K562 (cell line): ENCODE measurements around the gene ATXN7L1. TPM values are rescaled to one million over a fixed set of nuclear protein-coding genes. Genes with fewer than 3 reads are reported as not detected.

Experiments used
- HEY1 ChIP-seq: fragments of 250-450 bp; sonication (Bioruptor Pico); IDR thresholded peaks from 2 replicates; pipeline ENCODE4 v1.5.0; 2020; ENCODE audit warnings: mild to moderate bottlenecking, moderate library complexity, borderline replicate concordance
- KDM5B ChIP-seq: fragments of 200-600 bp; sonication (generic); IDR thresholded peaks from 2 replicates; pipeline ENCODE4 v1.6.1; 2012; ENCODE audit warnings: low read depth, mild to moderate bottlenecking, moderate library complexity, low read length, control low read depth, inconsistent platforms; ENCODE audit not compliant: insufficient replicate concordance
- NFIC ChIP-seq: fragments of 450-650 bp; IDR thresholded peaks from 2 replicates; pipeline ENCODE4 v1.6.1; 2017; ENCODE audit warnings: mild to moderate bottlenecking, inconsistent platforms
- PCBP2 ChIP-seq: fragments of 200-400 bp; formaldehyde crosslinking; IDR thresholded peaks from 2 replicates; pipeline ENCODE4 v1.6.1; 2018; ENCODE audit warnings: low read length, low read depth, mild to moderate bottlenecking, moderate library complexity; ENCODE audit not compliant: poor library complexity, severe bottlenecking
- PML ChIP-seq: IDR thresholded peaks from 2 replicates; pipeline ENCODE4 v1.6.1; 2012; ENCODE audit warnings: low read length, inconsistent platforms
- RBM17 ChIP-seq: fragments of 200-400 bp; formaldehyde crosslinking; IDR thresholded peaks from 2 replicates; pipeline ENCODE4 v1.6.1; 2017; ENCODE audit warnings: low read depth, mild to moderate bottlenecking, low read length, borderline replicate concordance
- RBM22 ChIP-seq: fragments of 200-400 bp; formaldehyde crosslinking; IDR thresholded peaks from 2 replicates; pipeline ENCODE4 v1.6.1; 2018; ENCODE audit warnings: low read length, low read depth; ENCODE audit not compliant: poor library complexity, severe bottlenecking
- SP2 ChIP-seq: IDR thresholded peaks from 2 replicates; pipeline ENCODE4 v1.6.1; 2011; ENCODE audit warnings: mild to moderate bottlenecking, low read depth, low read length, moderate library complexity; ENCODE audit not compliant: poor library complexity, severe bottlenecking; ENCODE audit errors: extremely low read depth
- SUPT5H ChIP-seq: fragments of 450-650 bp; IDR thresholded peaks from 2 replicates; pipeline ENCODE4 v1.6.1; 2016
- ZNF184 ChIP-seq: sonication (generic); formaldehyde crosslinking; IDR thresholded peaks from 2 replicates; pipeline ENCODE4 v1.5.0; 2020; ENCODE audit warnings: missing genetic modification reagents
- ZNF217 ChIP-seq: sonication (generic); formaldehyde crosslinking; IDR thresholded peaks from 2 replicates; pipeline ENCODE4 v1.8.0; 2022; ENCODE audit warnings: mild to moderate bottlenecking, missing genetic modification reagents
- ZNF239 ChIP-seq: fragments of 250-450 bp; sonication (Bioruptor Pico); IDR thresholded peaks from 2 replicates; pipeline ENCODE4 v1.4.0; 2020; ENCODE audit warnings: mild to moderate bottlenecking
- ZNF766 ChIP-seq: fragments of 200-800 bp; sonication (Bioruptor generic); conservative IDR thresholded peaks from 2 replicates; pipeline ENCODE4 v1.6.1; 2016; ENCODE audit warnings: missing genetic modification characterization, missing compliant biosample characterization
- polyA plus RNA-seq, 8 experiments: library from polyadenylated mRNA; depleted of rRNA in 4 of 8; stranded (reverse) in 5 of 8; unstranded in 3 of 8; fragments of >200 nt; fragmentation: Nextera tagmentation in 2 of 8; fragmentation: Illumina TruSeq in 1 of 8; extraction: Ambion mirVana in 2 of 8; extraction: Trizol in 1 of 8; gene quantifications; 2 replicates each; pipeline versions ENCODE4 v1.2.1 to v1.2.3, GENCODE V29; 2011 to 2014; ENCODE audit warnings: inconsistent platforms in 1 of 8, missing spikeins in 1 of 8
- total RNA-seq, 7 experiments: library from RNA; depleted of rRNA in 6 of 7; stranded (reverse); fragments of >200 nt in 6 of 7; fragmentation: Illumina TruSeq in 2 of 7; extraction: Trizol in 2 of 7; gene quantifications; 2 replicates each; pipeline versions ENCODE4 v1.2.1 to v1.2.3, GENCODE V29; 2011 to 2021; ENCODE audit warnings: low replicate concordance in 1 of 7
- TF ChIP-seq, protein P1 (sequence below), 2 experiments: fragments of 450-650 bp; conservative IDR thresholded peaks; 2 replicates each; pipeline ENCODE4 v1.6.1; 2017; ENCODE audit warnings: mild to moderate bottlenecking in 2 of 2, moderate library complexity in 2 of 2
- TF ChIP-seq, protein P2 (sequence below): sonication (generic); formaldehyde crosslinking; IDR thresholded peaks from 2 replicates; pipeline ENCODE4 v1.5.0; 2020; ENCODE audit warnings: missing genetic modification reagents
- TF ChIP-seq, protein P3 (sequence below): sonication (generic); formaldehyde crosslinking; IDR thresholded peaks from 2 replicates; pipeline ENCODE4 v1.8.0; 2022; ENCODE audit warnings: missing genetic modification reagents, mild to moderate bottlenecking, moderate library complexity, borderline replicate concordance
- TF ChIP-seq, protein P4 (sequence below): sonication (generic); formaldehyde crosslinking; IDR thresholded peaks from 2 replicates; pipeline ENCODE4 v1.8.1; 2023; ENCODE audit warnings: mild to moderate bottlenecking, missing genetic modification reagents

ATXN7L1 gene
- total and polyA plus RNA-seq, 9 of the 15 experiments (the other 6 are each of a cell fraction or from before 2014, with no cell fraction given) = 6.6 to 13.7 (median 10.7) TPM

DNA sequence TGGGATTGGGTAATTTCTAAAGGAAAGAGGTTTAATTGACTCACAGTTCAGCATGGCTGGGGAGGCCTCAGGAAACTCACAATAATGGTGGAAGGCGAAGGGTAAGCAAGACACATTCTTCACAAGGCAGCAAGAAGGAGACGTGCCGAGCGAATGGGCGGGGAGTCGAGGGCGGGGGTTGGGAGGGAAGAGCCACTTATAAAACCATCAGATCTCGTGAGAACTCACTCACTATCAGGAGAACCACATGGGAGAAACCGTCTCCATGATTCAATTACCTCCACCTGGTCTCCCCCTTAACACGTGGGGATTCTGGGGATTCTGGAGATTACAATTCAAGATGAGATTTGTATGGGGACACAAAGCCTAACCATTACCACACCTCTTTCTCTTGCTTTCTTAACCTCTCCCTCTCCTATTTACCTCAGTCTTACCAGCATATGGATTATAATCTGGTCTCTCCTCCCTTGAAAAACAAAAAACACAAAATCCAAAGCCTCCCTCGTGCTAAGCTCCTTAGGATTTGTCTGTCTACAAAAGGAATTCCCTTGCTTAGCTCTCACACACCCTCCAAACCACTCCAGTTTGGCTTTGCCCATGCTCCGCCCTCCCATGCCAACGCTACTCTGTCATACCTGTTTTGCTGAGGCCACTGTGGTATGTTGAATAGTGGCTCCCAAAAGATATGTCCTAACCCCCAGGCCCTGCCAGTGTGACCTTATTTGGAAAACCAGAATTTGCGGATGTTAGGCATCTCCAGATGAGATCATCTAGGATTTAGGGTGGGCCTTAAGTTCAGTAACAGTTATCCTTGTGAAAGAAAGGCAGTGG lies 275.5 kb downstream of the ATXN7L1 start (continued):
- TF ChIP-seq PCBP2 = no peak
- TF ChIP-seq ZNF217 (CRISPR knock-in tag) = no peak
- TF ChIP-seq SP2 = no peak
- TF ChIP-seq SUPT5H = 0 out of 2 replicates have a peak, but pooled peaks have one; percentile 51
- peak; percentile 40; the same call in 1 of the 2 replicates for TF ChIP-seq ZNF766 (CRISPR knock-in tag)
- TF ChIP-seq RBM22 = no peak
- TF ChIP-seq RBM17 = no peak
- TF ChIP-seq, protein P1, sequence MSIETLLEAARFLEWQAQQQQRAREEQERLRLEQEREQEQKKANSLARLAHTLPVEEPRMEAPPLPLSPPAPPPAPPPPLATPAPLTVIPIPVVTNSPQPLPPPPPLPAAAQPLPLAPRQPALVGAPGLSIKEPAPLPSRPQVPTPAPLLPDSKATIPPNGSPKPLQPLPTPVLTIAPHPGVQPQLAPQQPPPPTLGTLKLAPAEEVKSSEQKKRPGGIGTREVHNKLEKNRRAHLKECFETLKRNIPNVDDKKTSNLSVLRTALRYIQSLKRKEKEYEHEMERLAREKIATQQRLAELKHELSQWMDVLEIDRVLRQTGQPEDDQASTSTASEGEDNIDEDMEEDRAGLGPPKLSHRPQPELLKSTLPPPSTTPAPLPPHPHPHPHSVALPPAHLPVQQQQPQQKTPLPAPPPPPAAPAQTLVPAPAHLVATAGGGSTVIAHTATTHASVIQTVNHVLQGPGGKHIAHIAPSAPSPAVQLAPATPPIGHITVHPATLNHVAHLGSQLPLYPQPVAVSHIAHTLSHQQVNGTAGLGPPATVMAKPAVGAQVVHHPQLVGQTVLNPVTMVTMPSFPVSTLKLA (conservative IDR thresholded peaks at IDR 0.05) = peak; percentile 14 to 48; a peak in 1 of 4 replicates
- TF ChIP-seq, protein P2, sequence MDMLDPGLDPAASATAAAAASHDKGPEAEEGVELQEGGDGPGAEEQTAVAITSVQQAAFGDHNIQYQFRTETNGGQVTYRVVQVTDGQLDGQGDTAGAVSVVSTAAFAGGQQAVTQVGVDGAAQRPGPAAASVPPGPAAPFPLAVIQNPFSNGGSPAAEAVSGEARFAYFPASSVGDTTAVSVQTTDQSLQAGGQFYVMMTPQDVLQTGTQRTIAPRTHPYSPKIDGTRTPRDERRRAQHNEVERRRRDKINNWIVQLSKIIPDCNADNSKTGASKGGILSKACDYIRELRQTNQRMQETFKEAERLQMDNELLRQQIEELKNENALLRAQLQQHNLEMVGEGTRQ (CRISPR knock-in tag) = no peak
- TF ChIP-seq ZNF239 = no peak
- TF ChIP-seq HEY1 (CRISPR knock-in tag) = no peak
- no peak for TF ChIP-seq PML
- TF ChIP-seq ZNF184 (CRISPR knock-in tag) = no peak
- TF ChIP-seq, protein P3, sequence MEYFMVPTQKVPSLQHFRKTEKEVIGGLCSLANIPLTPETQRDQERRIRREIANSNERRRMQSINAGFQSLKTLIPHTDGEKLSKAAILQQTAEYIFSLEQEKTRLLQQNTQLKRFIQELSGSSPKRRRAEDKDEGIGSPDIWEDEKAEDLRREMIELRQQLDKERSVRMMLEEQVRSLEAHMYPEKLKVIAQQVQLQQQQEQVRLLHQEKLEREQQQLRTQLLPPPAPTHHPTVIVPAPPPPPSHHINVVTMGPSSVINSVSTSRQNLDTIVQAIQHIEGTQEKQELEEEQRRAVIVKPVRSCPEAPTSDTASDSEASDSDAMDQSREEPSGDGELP (CRISPR knock-in tag) = no peak
- no peak for TF ChIP-seq NFIC
- TF ChIP-seq, protein P4, sequence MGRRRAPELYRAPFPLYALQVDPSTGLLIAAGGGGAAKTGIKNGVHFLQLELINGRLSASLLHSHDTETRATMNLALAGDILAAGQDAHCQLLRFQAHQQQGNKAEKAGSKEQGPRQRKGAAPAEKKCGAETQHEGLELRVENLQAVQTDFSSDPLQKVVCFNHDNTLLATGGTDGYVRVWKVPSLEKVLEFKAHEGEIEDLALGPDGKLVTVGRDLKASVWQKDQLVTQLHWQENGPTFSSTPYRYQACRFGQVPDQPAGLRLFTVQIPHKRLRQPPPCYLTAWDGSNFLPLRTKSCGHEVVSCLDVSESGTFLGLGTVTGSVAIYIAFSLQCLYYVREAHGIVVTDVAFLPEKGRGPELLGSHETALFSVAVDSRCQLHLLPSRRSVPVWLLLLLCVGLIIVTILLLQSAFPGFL (CRISPR knock-in tag) = no peak
- no peak for TF ChIP-seq KDM5B
- TF ChIP-seq, all 486 proteins: peak for 38
